Activated CD8-positive, alpha-beta memory T cell treated with anti-CD3 and anti-CD28 coated beads, Interleukin-2, amount 50 U/mL, for 1 hour (primary cell): ENCODE data around the gene LRRC3C.

ENCODE experiments used
- DNase-seq: peaks from one replicate; pipeline ENCODE4 v3.0.0-alpha.2; 2020; ENCODE audit errors: extremely low read depth

LRRC3C gene

DNA sequence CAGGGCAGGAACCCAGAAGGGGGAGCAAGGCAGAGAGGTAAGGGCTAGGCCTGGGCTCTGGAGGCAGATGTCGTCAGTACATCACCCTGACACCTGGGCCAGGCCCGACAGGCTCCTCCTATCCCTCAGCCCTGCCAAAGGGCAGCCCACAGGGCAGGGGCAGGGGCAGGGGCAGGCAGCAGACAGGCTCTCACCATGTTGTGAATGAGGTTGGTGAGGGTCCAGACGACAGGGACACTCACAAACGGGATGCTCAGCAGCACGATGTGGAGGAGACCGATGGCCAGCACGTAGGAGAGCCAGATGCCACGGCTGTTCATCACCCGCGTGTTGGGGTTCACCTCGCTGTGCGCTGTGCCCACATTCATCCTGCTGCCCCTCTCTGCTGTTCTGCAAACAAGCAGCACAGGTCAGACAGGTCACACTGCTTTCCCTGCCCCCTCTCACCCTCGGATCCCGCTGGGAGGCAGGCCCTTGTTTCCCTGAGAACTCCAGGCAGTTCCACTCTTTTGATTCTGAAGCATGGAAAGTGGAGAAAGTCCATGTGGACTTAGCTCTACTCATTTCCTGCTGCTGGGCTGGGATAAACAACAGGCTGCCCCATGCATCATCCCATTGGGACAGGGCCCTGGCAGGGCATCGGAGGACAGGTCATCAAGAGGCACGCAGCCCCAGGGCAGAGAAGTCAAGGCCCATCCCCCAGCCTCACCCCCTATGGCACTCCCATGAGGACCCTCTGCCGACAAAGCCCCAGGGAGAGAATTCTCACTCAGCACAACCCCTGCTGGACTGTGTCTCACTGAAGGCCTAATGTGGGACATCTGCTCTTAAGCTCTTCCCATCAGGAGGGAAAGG, 3.5 kb upstream of the LRRC3C start:
- DNase-seq: no peak

DNA sequence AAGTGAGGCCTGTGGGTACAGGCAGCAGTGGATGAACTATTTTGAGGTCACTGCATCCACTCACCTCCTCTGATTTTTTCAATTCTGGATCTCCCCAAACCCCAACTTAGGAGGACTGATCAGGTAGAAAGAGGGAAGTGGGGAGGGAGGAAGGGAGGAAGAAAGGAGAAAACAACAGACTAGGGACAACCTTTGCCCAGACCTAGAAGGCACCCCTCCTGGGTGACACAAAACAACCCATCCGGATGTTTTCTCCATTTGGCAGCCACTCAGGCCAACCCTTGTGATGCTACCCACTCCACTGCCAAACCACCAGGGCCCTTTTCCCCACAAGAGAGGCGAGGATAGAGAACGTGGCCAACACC, 2.9 kb upstream of the LRRC3C start:
- no peak for DNase-seq

DNA sequence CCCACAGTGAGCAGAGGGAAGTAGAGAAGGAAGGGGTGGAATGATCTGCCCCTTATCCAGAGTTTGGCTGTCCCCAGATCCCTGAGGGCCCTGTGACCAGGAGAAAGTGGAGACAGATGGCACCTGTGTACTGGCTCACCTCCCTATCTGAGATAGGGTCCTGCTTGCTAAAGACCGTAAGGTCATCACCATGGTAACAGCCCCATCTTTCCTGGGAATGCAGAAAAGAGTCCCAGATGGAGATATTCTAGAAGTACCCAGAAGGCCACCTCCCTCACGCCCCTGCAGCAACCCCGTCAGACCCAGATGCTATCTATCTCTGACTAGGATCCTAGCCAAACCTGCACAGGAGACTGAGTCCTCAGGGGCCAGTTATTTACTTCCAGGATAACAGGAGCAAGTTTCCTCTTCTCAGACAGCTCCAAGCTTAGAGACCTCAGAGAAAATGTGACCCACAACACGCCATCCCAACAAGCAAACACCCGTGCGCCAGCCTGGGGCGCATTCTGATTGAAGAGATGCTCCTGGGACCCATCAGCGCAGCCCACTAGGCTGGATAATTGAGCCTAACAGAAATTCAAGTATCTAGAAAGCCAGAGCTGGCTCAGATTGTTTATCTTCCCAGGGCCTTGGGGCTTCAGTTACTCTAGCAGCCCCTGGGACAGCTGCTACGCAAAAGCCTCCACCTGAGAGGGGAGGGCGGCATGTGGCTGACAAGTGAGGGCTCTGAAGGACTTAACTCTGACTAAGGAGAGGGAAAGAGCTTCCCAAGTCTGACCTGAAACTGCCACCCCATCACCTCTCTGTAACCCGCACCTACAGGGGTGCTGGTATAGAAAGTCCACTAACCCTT, 2.0 kb upstream of the LRRC3C start:
- DNase-seq: no peak

DNA sequence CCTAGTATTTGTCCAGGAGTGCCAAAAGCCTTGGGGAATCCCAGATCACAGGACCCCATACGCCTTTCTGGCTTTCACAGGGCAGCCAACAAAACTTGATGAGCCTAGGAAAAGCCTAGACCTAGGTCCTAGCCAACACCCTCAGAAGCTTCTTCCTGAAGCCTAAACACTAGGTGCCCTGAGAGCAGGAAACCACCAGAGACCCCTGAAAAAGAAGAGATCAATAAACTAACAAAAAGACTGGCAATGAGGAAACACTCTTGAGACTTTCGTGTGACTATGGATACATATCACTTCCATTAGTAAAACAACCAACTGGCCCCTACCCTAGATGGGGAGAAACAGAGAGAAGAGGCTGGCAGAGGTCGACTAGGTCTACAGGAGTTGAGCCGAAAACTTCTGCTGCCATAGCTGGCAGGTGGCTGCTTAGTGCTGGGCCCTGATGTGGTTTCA, 1.4 kb upstream of the LRRC3C start:
- no peak for DNase-seq

DNA sequence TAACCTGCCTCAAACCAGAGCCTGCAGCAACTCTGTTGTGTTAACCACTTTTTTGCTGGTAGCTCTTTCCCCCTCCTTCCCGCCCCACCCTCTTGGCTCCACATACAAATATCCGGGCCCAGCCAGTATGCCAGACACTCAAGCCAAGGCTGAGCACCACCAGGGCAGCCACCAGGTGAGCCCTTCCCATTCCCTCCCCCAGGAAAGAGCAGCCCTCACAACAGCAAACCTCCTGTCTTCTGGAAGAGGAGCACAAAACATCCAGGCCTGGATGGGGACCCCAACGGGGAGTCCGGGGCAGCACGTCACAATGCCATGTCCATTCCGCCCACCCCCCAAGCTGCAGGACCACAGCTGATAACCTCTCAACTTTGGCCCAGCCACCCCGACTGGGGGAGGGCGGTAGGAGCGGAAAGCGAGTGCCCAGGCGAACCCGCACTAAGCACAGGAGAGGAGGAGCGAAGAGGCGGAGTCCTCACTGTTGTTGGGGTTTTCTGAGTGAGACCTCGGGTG, 888 bp upstream of the LRRC3C start:
- no peak for DNase-seq

DNA sequence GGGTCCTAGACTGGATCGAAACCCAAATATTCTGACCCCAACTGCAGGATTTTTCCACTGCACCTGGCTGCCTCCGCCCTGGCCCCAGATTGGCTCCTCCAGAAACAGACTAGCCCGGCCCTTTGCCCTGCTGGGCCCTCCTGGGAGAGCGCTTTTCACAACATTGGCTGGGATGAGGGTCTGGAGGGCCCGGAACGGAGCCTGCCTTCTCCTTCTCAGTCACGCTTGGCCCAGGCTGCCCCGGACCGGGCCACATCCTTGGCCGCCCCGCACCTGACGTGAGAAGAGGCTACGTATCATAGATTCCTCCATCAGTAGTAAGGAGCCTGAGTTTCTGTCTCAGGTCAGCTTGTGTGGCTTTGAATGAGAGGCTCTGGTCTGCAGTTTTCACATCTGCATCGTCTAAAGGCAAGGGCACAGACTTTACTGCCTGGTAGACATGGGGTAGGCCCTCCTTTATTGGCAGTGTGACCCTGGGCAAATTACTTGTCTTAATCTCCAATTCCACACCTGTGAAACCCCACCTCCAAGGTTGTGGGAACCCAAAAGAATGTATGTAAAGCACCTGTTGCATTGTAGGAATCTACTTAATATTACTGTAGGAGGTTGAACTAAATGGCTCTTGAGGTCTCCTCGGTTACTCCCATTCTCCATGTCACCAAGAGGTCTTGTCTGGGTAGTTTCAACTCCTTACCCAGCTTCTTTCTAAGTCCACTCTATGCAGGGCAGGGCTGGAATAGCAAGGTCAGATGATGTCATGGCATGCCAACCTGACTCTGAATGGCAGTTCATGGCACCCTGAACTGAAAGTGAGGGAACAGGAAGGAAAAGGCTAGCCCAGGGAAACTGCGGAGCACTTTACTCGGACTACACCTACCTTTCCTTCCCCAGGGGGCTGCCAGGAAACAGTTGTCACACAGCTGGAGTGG, 661 bp downstream of the LRRC3C start:
- DNase-seq: no peak

DNA sequence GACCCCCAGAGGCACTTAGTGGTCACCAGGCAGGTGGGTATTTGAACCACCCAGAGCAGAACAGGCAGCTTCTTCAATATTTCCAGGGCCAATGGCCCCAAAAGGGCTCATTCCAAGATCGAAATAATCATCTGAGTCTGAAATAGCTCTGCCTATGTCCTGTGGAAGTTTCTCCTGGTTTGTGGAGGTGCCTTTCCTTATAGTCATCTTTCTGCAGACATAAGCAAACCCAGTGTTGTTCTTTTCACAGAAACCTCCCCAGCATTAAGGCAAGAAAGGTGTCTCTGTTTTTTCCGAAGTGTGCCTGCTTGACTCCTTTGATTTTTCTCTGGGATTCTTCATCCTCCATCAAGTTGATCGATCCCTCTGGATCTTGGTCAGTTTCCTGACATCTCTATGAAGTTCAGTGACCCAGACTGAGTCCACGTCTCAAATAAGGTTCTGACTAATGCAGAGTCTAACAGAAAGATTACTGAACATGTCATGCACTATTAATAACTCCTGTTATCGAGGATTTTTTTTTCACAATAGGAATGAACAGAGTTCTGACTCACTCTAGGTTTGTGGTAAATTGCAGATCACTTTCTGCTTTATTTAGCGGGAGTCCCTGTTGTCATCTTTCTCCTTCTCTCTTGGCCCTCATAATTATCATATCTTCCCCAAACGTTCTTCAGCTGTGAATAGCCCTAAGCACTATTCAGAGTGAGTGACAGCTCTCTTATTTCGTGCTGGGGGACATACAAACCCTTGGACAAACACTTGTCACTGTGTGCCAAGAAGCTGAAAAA, 1.5 kb downstream of the LRRC3C start:
- no peak for DNase-seq

DNA sequence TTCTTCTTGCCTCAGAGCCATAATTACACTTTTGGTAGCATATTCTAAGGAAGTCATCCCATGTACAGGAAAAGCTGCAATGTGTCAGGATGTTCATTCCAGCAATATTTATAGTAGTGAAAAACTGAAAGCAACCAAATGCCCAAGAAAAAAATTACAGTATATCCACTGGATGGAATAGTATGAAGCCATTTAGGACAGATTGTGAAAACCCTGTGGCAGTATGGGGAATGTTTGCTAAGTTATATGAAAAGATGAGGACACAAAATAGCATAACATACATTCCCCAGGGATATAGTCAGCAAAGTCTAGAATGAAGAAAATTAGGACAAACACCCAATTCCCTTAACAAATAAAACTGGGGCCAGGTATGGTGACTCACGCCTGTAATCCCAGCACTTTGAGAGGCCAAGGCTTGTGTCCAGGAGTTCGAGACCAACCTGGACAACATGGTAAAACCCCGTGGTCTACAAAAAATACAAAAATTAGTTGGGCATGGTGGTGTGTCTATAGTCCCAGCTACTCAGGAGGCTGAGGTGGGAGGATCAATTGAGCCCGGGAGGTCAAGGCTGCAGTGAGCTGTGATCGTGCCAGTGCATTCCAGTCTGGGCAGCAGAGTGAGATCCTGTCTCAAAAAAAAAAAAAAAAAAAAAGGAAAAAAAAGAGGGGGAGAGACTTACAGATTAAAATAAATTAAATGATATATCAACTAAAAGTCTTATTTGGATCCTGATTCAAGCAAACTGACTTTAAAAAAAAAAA, 2.3 kb downstream of the LRRC3C start:
- DNase-seq: no peak

DNA sequence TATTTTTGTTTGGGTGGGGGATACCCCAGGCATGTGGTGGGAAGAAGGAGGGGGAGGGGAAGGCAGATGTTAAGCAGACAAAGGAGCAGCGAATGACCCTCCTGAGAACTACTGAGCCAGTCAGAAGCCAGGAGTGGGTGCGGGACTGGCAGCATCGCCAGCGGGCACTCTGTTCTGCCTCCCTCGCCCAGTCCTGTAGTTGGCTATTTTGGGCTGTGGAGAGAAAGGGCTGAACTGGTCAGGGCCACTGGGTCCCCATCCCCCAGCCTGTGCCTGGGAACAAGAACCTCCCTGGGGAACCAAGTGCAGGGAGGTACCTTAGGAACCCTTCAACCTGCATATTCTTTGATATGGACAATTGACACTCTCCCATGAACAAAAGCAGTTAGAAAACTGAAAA, 6.4 kb downstream of the LRRC3C start:
- no peak for DNase-seq

DNA sequence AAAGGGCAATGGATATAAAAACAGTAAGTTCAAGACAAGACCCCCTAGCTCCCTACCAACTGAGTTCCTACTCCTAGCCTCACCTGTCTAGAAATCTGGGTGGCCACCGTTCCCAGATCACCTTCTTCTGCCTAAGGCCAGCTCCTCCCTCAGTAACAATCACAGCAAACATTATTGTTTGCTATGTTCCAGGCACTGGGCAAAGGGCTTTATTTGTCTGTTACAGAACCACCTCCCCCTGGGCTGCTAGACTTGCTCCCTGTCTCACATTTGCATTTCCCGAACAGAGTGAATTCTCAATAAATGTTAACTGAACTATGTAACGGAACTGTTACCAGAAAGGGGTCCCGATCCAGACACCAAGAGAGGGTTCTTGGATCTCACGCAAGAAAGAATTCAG, 6.8 kb downstream of the LRRC3C start:
- DNase-seq: no peak

DNA sequence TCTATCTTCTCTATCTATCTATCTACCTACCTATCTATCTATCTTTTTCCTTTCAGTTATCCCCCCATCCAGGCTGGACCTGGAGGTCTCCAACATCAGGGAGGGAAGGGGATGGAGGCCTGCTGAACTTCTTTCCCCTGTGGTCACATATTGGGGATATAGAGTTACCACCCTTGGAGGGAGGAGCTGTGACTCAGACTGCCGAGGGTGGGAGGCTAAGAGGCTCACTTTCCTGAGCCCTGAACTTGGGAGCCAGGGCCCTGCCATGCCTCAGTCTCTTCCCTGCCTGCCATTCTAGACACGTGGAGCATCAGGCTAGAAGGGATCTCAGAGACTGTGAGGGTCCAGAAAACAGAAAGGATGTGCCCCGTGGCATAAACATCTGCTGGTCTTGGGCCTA, 8.4 kb downstream of the LRRC3C start:
- no peak for DNase-seq

DNA sequence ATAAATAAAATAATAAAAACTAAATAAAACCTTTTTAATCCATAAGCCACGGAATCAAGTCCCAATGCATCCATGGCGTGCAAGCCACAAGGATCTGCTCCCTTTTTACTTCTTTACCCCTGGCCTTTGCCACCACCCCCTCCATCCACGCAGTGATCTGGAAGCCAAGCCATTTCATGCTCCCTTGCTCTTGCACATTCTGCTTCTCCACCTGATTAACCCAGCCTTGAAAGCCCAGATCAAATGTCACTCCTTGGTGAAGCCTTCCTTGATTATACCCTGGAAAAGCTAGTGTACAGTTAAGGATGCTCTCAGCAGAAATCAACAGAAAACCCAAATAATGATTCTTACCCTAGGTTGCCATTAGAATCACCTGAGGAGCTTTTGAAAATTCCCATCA, 9.9 kb downstream of the LRRC3C start:
- DNase-seq: no peak

DNA sequence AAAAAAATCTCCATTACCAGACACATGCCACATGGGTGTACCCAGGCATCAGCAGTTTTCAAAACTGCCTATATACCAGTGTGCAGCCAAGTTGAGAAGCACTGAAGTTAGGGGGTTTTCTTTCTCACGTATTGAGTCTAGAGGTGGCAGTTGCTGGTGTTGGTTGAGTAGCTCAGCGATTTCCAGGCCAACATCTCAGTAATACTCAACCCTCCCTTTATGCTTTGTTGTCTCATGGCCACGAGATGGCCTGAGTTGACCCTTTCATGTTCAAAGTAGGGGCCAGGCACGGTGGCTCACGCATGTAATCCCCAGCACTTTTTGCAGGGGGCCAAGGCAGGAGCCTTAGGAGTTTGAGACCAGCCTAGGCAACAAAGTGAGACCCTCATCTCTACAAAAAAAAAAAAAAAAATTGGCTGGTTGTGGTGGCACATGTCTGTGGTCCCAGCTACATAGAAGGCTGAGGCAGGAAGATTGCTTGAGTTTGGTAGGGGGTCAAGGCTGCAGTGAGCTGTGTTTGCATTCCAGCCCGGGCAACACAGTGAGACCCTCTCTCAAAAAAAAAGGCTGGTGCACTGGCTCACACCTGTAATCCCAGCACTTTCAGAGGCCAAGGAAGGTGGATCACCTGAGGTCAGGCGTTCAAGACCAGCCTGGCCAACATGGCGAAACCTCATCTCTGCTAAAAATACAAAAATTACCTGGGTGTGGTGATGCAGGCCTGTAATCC, 10.8 kb downstream of the LRRC3C start:
- no peak for DNase-seq

DNA sequence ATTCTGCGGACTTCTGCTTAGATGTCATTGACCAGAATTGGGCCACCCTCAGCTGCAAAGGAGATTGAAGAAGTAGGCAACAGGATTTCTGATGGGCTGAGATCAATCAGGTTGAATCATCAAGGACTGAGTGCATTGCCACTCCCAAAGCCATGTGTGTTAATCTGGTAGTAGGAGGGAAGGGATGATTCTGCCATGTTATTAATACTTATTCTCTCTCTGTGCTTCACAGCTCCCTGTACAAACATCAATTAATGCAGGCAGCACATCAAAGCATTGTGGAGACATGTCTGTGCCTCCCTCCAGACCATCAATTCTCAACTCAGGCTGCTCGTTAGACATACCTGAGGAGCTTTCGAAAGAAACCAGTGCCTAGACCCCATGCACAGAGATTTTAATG, 11.6 kb downstream of the LRRC3C start:
- no peak for DNase-seq

DNA sequence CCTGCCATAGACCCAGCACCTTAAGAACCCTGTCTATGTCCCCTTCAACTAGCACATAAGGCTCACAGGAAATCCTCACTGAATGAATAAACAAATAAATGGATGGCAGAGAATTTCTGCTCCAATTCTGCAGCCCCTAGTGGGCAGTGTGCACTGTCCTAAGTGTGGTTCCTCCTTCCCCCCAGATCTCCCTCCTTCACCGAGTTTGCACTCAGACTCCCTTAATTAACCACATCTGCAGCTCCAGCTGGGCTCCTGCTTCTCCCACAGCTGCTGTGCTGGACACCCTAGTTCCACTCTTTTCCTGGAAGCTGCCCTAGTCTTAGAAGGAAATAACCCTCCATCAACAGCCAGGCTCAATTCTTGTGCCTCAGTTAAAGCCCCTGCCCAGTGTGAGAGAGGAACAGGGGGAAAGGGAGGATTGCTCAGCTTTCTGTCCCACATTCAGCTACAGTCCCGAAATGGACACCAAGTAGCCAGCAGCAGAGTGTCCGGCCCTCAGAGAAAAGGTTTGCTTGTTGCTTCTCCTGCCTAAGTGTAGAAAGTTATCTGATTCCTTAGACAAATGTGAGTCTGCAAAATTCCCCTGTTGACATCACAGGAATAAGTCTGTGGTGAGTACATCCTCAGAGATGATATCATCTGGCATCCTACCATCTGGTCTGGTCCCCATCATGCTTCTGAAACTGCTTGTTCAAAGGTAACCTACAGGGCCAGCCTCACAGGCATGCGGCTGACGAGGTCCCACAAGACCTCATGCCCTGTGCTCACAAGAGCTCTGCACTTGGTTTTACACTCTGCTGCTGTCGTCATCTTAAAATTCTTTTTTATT, 12.3 kb downstream of the LRRC3C start:
- no peak for DNase-seq

DNA sequence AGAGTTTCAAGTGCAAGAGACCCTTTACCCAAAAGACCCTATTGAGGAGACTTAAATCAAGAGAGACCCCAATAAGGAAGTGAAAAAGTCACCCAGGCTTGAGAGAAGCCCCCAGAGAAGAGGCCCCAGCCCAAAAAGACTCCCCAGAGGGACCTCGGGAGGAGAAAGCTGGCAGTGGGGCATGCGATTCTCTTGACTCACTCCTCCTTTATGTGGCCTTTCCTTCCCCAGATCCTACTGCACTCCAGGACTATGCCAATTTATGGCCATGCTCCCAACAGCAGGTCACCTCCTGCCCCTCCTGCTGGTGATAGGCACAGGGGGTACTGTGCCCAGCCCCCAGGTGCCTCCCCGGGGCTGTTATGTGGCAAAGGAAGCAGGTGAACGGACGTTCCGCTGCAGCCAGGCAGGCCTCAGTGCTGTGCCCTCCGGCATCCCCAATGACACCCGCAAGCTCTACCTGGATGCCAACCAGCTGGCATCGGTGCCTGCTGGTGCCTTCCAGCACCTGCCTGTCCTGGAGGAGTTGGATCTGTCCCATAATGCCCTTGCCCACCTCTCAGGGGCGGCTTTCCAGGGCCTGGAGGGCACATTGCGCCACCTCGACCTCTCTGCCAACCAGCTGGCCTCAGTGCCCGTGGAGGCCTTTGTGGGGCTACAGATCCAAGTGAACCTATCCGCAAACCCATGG, 16.3 kb downstream of the LRRC3C start:
- DNase-seq: no peak

DNA sequence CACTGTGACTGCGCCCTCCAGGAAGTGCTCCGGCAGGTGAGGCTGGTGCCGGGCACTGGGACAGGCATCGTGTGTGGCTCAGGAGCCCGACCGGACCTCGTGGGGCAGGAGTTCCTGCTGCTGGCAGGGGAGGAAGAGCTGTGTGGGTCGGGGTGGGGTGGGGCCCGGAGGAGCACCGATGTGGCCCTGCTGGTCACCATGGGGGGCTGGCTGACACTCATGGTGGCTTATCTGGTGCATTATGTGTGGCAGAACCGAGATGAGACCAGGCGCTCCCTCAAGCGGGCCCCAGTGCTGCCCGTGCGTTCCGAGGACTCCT, 16.8 kb downstream of the LRRC3C start:
- no peak for DNase-seq
